Measurements from ENCODE around the gene SDK1.
"Not testable (repeated sequence)": the region's sequence is repeated elsewhere in the genome, so short reads cannot be mapped to it uniquely, and the experiment has no call there.

SDK1 gene

GRCh38 chr7:3688071-3688470, 387.0 kb downstream of the SDK1 start:
- no peak for DNase-seq

DNA sequence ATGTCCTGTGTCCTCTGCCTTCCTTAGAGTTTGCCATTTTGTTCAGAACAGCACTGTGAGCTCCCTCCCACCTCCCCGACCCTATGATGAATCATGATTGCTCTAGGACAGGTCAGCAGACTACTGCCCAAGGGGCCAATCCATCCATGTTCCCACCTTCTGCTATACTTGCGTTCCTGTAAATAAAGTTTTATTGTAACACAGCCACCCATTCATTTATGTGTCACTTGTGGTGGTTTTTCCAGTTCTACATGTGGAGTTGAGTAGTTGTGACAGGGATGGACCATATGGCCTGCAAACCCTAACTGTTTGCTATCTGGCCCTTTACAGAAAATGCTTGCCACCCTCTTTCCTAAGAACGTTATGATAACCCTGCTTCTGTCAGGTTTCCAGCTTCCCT, 387.8 kb downstream of the SDK1 start:
- DNase-seq, result no peak

GRCh38 chr7:3691478-3692158, 390.6 kb downstream of the SDK1 start:
- DNase-seq, result no peak

DNA sequence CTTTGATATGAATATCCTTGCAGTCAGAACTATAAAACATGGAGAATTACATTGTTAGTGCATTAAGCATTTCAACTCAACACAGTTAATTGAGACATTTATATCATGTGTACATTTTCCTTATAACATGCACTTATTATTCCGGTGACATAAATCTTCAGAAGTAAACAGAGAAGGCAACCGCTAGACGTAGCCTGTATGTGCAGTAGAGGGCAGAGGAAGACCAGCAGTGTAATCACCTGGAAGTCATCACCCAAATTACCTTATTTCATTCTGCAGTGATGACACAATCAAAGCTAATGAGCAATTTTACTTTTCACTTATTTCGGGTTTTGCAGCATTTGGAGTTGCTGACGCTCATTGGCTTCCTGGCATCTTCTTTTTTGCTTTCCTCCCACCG, 394.6 kb downstream of the SDK1 start:
- DNase-seq, result no peak

DNA sequence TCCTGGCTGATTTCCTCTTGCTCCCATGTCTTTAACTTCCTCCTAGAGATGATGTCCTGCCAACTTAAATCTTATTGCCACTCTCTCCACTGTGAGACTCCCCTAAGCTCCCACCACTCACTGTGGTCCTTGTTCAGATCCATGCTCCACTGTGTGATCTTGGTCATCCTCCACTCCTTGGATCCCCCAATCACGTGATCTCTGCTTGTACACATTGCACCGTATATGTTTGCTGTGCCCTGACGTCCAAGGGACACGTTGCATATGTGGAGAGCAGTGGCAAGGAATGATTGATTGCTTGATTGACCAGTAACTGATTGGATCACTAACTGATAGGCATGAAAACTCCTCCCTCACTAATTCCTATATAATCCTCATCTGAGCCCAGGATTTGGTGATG, 395.1 kb downstream of the SDK1 start:
- no peak for DNase-seq

DNA sequence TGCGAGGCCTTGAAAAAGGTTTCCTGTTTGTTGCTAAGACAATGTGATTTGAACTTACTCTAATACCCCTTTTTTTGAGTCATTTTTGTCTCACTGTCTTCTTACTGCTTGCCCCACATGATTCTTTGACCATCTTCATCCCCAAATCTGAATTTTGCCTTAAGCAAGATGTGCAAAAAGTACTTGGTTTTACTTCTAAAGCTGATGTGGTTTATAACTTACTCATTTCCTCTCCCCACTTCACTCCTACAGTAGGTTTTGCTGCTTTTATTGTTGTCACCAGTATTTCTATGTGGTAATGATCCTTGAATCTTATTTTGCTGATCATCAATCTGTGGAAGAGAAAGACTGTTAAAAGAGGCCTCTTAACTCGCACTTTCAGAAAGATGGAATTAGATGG, 396.4 kb downstream of the SDK1 start:
- DNase-seq, result no peak

DNA sequence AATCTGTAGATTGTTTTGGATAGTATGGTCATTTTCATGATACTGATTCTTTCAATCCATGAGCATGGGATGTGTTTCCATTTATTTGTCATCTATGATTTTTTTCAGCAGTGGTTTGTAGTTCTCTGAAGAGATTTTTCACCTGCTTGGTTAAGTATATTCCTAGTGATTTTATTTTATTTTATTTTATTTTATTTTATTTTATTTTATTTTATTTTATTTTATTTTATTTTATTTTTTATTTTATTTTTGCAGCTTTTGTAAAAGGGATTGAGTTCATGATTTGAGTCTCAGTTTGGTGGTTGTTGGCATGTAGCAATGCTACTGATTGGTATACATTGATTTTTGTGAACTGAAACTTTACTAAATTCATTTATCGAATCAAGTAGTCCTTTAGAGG, 404.2 kb downstream of the SDK1 start:
- no peak for DNase-seq

- not testable (repeated sequence) for DNase-seq
Observed at GRCh38 chr7:3706091-3706490, 405.0 kb downstream of the SDK1 start.

DNA sequence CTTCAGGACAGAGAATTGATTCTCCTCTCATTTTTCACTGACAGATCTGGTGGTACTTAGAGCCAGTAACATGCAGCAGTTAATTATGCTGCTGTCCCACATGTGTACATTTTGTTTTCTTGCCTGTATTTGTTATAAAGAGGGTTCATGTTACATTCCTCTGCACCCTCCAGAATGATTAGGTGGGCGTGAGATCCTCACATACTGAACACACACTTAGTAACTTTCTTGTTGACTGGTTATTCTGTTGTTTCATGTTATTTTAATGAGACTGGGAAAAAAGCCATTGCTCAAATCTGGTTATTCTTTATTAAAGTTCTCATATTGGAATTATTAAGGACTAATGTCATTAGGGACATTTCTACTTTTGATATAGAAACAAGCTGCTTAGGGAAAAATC, 409.1 kb downstream of the SDK1 start:
- no peak for DNase-seq

- no peak for DNase-seq
Observed at GRCh38 chr7:3710531-3710930, 409.5 kb downstream of the SDK1 start.

- no peak for DNase-seq
Observed at GRCh38 chr7:3712841-3713240, 411.8 kb downstream of the SDK1 start.

DNA sequence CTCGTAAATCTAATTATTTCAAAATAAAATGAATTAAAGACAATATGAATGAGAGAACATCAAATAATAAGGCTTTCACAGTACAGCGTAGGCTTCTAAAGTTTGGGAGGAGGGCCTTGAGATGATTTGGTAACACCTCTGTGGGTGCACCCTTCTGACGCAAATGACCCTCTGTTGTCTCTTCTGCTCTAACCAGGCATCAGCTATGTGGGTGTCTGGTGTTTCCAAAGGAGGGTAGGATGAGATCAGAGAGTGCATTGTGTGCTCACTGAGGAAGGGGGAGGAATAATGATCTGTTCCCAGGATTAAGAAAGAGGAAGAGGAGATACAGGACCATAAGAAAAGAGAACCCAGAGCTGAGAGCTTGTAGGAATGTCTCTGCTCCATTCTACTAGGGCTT, 420.4 kb downstream of the SDK1 start:
- DNase-seq, result no peak

- DNase-seq, result peak; percentile 2
Observed at GRCh38 chr7:3722396-3722922, 421.4 kb downstream of the SDK1 start.

DNA sequence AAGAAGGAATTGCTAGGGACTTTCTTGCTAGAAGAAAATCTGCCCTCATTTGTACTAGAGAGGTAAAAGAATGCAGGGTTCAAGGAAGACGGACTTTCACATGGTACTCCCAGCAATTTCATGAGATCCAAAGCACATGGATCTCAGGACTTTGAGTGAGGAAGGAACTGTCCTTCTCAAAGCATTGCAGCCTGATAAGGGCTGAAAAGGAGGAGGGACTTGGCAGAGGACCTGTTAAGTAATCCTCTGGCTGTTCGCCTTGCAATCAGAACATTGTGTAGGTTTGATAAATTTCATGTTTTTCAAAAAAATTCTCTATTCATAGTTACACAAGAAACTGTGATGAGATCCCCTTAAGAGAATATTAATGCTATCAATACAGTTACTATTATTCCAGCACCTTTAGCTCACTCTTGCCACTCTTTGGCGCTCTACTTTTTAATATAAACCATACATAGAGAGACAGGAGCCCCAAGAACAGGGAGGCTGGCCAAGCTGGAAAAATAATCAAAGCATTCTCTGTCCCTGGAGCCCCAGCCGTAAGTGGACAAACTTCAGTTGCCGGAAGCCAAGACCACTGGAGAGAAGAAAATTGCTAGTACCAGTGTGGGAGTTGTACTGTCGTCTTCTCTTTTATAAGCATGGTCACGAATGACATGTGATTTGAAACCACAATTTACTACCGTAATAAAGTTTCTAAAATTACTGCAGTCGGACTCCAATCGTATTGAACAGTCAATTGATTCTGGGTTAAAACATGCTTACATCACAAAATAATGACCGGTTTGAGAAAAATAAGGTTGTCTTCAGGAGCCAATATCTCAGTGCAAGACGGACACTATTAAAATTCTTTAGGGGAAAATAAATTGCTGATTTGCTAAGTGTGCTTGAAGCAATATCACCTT, 424.4 kb downstream of the SDK1 start:
- no peak for DNase-seq

DNA sequence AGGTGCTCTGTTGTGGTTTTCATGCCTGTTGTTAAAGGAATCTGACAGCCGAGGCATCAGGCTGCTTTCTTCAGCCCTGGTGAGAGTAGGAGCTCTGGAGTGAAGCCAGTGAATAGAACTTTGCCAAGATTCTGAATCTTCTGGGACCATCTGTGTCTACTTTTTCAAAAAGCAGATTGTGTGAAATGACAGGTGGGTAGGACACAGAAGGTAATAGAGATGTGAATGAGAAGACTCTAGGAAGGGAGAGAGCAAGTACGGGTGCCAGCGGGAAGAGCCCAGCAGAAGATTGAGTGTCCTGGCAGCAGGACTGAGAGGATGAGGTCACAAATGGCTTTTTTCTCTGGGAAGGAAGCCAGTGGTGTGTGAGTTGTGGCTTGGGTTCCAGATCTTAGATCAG, 429.2 kb downstream of the SDK1 start:
- DNase-seq, result no peak

- no peak for DNase-seq
Observed at GRCh38 chr7:3732395-3733005, 431.4 kb downstream of the SDK1 start.

GRCh38 chr7:3733541-3734140, 432.6 kb downstream of the SDK1 start:
- no peak for DNase-seq

GRCh38 chr7:3738964-3739363, 437.9 kb downstream of the SDK1 start:
- DNase-seq, result no peak

DNA sequence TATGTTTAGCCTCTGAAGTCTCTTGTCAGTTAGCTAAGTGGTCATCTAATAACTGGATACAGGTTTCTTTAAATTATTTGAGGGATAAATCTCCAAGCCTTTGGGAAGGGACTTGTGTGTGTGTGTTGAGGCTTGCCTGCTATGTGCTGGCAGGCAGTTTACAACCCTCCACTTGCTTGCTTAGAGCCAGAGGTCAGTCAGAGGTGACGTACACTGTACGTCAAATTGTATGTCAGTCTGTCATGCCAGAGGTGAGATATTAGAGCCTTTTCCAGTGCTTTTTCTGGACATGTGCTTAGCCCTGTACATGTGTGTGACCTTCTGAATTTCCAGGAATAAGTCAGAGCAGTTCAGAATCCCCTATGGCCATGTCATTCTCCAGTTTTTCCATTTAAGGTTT, 438.9 kb downstream of the SDK1 start:
- DNase-seq, result no peak

GRCh38 chr7:3747467-3747866, 446.4 kb downstream of the SDK1 start:
- DNase-seq, result no peak

DNA sequence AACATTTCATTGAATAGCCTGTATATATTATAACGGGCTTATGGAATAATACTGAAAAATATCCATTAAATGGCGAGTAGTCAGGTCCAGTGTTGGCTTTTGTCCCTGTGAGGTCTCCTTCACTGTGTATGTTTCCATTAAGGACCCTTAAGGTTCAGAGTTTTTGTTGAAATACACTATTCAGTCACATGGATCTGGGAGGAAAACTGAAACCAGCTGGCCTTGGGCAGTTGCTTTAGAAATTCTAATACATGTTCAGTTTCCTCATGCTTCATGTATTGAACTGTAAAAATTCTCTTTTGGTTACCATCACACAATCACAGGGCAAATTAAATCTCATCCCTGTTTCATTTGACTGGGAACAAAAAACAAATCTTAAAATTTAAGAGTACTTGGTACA, 447.3 kb downstream of the SDK1 start:
- DNase-seq, result no peak

- DNase-seq, result no peak
Observed at GRCh38 chr7:3753868-3754267, 452.8 kb downstream of the SDK1 start.
